Mononuclear cell (primary cell): ENCODE results near the gene ATP8A1. TPM values are rescaled to one million over a fixed set of nuclear protein-coding genes. Genes with fewer than 3 reads are reported as not detected.

Experiments
- H3K27me3 ChIP-seq: 2 replicates; pipeline ENCODE4 v1.6.0; 2011; ENCODE audit warnings: low read length, control low read depth; ENCODE audit not compliant: insufficient read depth
- H3K4me1 ChIP-seq: 2 replicates; pipeline ENCODE4 v1.5.1; 2011; ENCODE audit warnings: mild to moderate bottlenecking, low read length, control low read depth; ENCODE audit not compliant: insufficient read depth
- H3K4me3 ChIP-seq: 2 replicates; pipeline ENCODE4 v1.5.1; 2011; ENCODE audit warnings: mild to moderate bottlenecking, low read length, moderate library complexity
- H3K9me3 ChIP-seq: 2 replicates; pipeline ENCODE4 v1.5.1; 2011; ENCODE audit warnings: low read depth, mild to moderate bottlenecking, control low read depth, low read length
- total RNA-seq: library from RNA; depleted of rRNA; stranded (reverse); fragments of >200 nt; gene quantifications from one replicate; pipeline ENCODE4 v1.2.3, GENCODE V29; 2012

ATP8A1 gene
- total RNA-seq, 1 donor, result 157 TPM

DNA sequence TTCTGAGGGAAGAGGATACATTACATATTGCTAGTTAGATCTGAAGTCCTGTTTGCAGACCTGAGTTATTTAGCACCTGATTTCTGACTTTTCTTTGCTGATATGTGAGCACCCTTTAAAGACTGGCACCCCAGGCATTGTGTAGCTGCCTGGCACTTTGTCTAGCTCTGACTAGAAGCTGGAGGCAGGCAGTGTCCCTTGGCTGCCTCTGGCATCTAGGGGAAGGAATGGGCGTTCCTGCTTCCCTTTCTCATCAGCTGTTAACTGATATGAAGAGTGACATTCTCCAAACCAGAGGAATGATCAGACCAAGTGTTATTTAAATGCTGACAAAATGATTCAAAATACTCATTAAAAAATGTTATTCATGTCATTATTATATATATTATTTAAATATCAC, 289.9 kb downstream of the ATP8A1 start:
- no peaks in the 10 kb centered on the region for H3K4me1 ChIP-seq
- no peaks in the 10 kb centered on the region for H3K27me3 ChIP-seq
- no peaks in the 10 kb centered on the region for H3K9me3 ChIP-seq
- no peak overlapping the region for H3K4me3 ChIP-seq

DNA sequence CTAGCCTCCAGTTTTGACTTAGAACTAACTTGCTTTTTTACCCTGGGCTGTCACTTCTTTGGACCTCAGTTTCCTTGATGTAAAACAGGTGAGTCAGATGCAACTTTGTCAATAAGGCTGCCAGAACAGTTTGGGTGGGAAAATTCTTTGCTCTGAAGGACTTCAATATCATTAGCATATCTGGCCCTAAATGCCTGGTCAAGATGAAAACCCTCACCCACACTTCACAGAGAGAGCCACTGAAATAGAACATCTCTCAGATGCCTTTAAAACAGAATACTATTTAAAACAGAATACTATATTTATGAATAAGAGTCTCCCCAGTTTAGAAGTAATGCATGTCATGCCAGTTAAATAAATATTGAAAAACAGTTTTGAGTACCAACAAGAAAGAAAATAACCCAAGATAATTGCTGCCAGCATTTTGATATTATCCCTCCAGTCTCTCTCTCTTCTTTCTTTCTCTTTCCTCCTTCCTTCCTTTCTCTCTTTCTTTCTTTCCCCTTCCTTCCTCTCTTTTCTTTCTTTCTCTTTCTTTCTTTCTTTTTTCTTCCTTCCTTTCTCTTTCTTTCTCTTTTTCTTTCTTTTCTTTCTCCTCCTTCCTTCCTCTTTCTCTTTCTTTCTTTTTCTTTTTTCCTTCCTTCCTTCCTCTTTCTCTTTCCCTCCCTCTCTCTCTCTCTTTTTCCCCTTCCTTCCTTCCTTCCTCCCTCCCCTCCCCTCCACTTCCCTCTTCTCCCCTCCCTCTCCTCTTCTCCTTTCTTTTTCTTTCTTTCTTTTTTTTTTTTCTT, 292.4 kb downstream of the ATP8A1 start:
- Histone ChIP-seq H3K27me3 (no peaks in the 10 kb centered on the region), H3K4me1 (no peaks in the 10 kb centered on the region), H3K9me3 (no peaks in the 10 kb centered on the region)

DNA sequence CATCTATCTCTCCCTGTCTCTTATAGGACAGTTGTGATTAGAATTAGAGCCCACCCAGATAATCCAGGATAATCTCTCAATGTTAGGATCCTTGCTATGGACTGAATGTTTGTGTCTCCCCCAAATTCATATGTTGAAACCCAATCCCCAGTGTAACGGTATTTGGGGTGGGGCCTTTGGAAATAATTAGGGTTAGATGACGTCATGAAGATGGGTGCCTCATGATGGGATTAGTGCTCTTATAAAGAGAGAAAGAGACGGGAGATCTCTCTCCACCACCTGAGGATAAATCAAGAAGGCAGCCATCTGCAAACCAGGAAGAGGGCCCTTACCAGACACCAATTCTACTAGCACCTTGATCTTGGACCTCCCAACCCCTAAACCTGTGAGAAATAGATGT, 293.3 kb downstream of the ATP8A1 start:
- Histone ChIP-seq H3K27me3 (no peaks in the 10 kb centered on the region), H3K4me3 (no peak overlapping the region), H3K4me1 (no peaks in the 10 kb centered on the region), H3K9me3 (no peaks in the 10 kb centered on the region)

More for the DNA sequence above, 292.4 kb downstream of the ATP8A1 start:
- no peak overlapping the region for H3K4me3 ChIP-seq

DNA sequence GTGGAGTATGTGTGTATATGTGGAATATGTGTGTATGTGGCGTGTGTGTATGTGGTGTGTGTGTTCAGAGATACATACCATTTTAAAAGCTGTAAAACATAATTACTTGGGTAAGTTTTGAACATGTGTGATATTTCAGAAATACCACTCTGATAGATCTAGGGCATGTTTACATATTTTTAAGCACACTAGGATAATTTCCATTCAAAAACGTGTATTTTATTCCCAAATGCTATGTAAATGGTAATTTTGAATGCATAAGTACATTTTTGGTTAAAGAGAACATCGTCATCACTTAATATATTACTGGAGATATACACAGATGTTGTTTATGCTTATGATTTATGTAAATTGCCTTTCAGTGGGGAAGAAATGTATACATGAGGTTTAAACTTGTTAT, 294.3 kb downstream of the ATP8A1 start:
- H3K27me3 ChIP-seq, result no peaks in the 10 kb centered on the region
- no peak overlapping the region for H3K4me3 ChIP-seq
- no peaks in the 10 kb centered on the region for H3K4me1 ChIP-seq
- H3K9me3 ChIP-seq, result no peaks in the 10 kb centered on the region

GRCh38 chr4:42361456-42361855, 295.4 kb downstream of the ATP8A1 start:
- Histone ChIP-seq H3K27me3 (no peaks in the 10 kb centered on the region), H3K9me3 (no peaks in the 10 kb centered on the region), H3K4me1 (no peaks in the 10 kb centered on the region), H3K4me3 (no peak overlapping the region)

- H3K4me1 ChIP-seq, result no peaks in the 10 kb centered on the region
- peaks cover 7% of the 10 kb centered on the region for H3K27me3 ChIP-seq
- H3K4me3 ChIP-seq, result no peak overlapping the region
- no peaks in the 10 kb centered on the region for H3K9me3 ChIP-seq
Observed at GRCh38 chr4:42360256-42360669, 296.6 kb downstream of the ATP8A1 start.

- H3K4me3 ChIP-seq, result no peak overlapping the region
- no peaks in the 10 kb centered on the region for H3K4me1 ChIP-seq
- H3K9me3 ChIP-seq, result no peaks in the 10 kb centered on the region
- H3K27me3 ChIP-seq, result peaks cover 7% of the 10 kb centered on the region
Observed at GRCh38 chr4:42359711-42360110, 297.2 kb downstream of the ATP8A1 start.

Other genes starting within 250 kb of the ATP8A1 start
- not detected for gene GRXCR1, start 235.6 kb upstream of the ATP8A1 start, total RNA-seq